Activated naive CD4-positive, alpha-beta T cell treated with anti-CD3 and anti-CD28 coated beads, Interleukin-2, amount 50 U/mL, for 72 hours (primary cell): Measurements from ENCODE around the gene VWCE. TPM values are rescaled to one million over a fixed set of nuclear protein-coding genes. Genes with fewer than 3 reads are reported as not detected.
A peak's percentile ranks its signal among the peaks of the same experiment; 100 is the strongest.

Experiments used
- ATAC-seq, 2 donors: fragments of 150-1000 bp; cut with Tn5 transposase; 2 replicates each; pipeline ENCODE4 v1.10.0; 2021; ENCODE audit warnings: mild to moderate bottlenecking in 2 of 2, moderate library complexity in 2 of 2
- DNase-seq, 2 donors: peaks; one replicate each; pipeline ENCODE4 v3.0.0; 2021 to 2022; ENCODE audit warnings: low spot score in 2 of 2
- H3K27ac Mint-ChIP-seq, 2 donors: one replicate each; pipeline ENCODE4 v1.8.0; 2022; ENCODE audit warnings: mild to moderate bottlenecking in 2 of 2, mixed read lengths in 2 of 2
- H3K36me3 Mint-ChIP-seq, 2 donors: one replicate each; pipeline ENCODE4 v1.8.0; 2022; ENCODE audit warnings: mixed read lengths in 2 of 2
- H3K9me3 Mint-ChIP-seq, 2 donors: one replicate each; pipeline ENCODE4 v1.8.0; 2022; ENCODE audit warnings: mixed read lengths in 2 of 2
- total RNA-seq, 2 donors: library from RNA; stranded (reverse); gene quantifications; one replicate each; pipeline ENCODE4 v1.2.3, GENCODE V29; 2022

The VWCE gene
- 10 to 100 TPM in 1 of 2 donors, 1 to 10 TPM in 1; 5.4 to 19.6 TPM for total RNA-seq

- ATAC-seq: peak; percentile 76 to 87
- DNase-seq: peak; percentile 71 to 80
- no peaks in the 10 kb centered on the region for H3K9me3 Mint-ChIP-seq
- peak within 1 kb of the TSS in 1 of 2 donors; percentile 86 for H3K27ac Mint-ChIP-seq
- H3K36me3 Mint-ChIP-seq: peaks cover 11 to 18% of the 10 kb centered on the region in 2 donors
Measured at GRCh38 chr11:61294717-61295595, at the start of gene VWCE. VWCE (minus strand) TSS chr11:61295316; CDS start chr11:61295037, 279 bp downstream.

GRCh38 chr11:61343792-61344745 lies 49.0 kb upstream of the VWCE start:
- Mint-ChIP-seq H3K27ac (no peak overlapping the region), H3K36me3 (no peaks in the 10 kb centered on the region), H3K9me3 (no peaks in the 10 kb centered on the region)
- ATAC-seq (no peak), DNase-seq (no peak)

GRCh38 chr11:61342207-61342803 lies 47.2 kb upstream of the VWCE start:
- H3K27ac Mint-ChIP-seq: peak overlapping the region in 1 of 2 donors; percentile 92
- peaks cover 0 to 5% of the 10 kb centered on the region in 2 donors for H3K36me3 Mint-ChIP-seq
- H3K9me3 Mint-ChIP-seq: no peaks in the 10 kb centered on the region
- DNase-seq (no peak), ATAC-seq (no peak)

GRCh38 chr11:61341706-61342105 lies 46.6 kb upstream of the VWCE start:
- Mint-ChIP-seq H3K36me3 (peaks cover 0 to 5% of the 10 kb centered on the region in 2 donors), H3K27ac (peak overlapping the region in 1 of 2 donors; percentile 92), H3K9me3 (no peaks in the 10 kb centered on the region)
- DNase-seq (no peak), ATAC-seq (no peak)

GRCh38 chr11:61340979-61341378 lies 45.9 kb upstream of the VWCE start:
- no peaks in the 10 kb centered on the region for H3K9me3 Mint-ChIP-seq
- peak overlapping the region in 1 of 2 donors; percentile 45 for H3K27ac Mint-ChIP-seq
- no peak for ATAC-seq
- no peak for DNase-seq
- peaks cover 0 to 5% of the 10 kb centered on the region in 2 donors for H3K36me3 Mint-ChIP-seq

- Mint-ChIP-seq H3K9me3 (no peaks in the 10 kb centered on the region), H3K36me3 (peaks cover 0 to 5% of the 10 kb centered on the region in 2 donors), H3K27ac (no peak overlapping the region)
- no peak for DNase-seq
- no peak for ATAC-seq
Measured at GRCh38 chr11:61339490-61339878, 44.4 kb upstream of the VWCE start.

- H3K27ac Mint-ChIP-seq: no peak overlapping the region
- no peaks in the 10 kb centered on the region for H3K9me3 Mint-ChIP-seq
- DNase-seq (no peak), ATAC-seq (no peak)
- peaks cover 0 to 5% of the 10 kb centered on the region in 2 donors for H3K36me3 Mint-ChIP-seq
Measured at GRCh38 chr11:61338783-61339489, 43.8 kb upstream of the VWCE start.

GRCh38 chr11:61337706-61338470 lies 42.8 kb upstream of the VWCE start:
- DNase-seq: no peak
- Mint-ChIP-seq H3K9me3 (no peaks in the 10 kb centered on the region), H3K27ac (peak overlapping the region in 1 of 2 donors; percentile 33), H3K36me3 (peaks cover 7 to 8% of the 10 kb centered on the region in 2 donors)
- no peak for ATAC-seq

- peak; percentile 64 to 67 for ATAC-seq
- Mint-ChIP-seq H3K27ac (peak overlapping the region; percentile 74 to 83), H3K36me3 (peaks cover 22 to 23% of the 10 kb centered on the region in 2 donors), H3K9me3 (no peaks in the 10 kb centered on the region)
- peak; percentile 86 to 89 for DNase-seq
Measured at GRCh38 chr11:61336171-61336935, 41.2 kb upstream of the VWCE start.

GRCh38 chr11:61335355-61335710 lies 40.2 kb upstream of the VWCE start:
- Mint-ChIP-seq H3K36me3 (peaks cover 28 to 33% of the 10 kb centered on the region in 2 donors), H3K9me3 (no peaks in the 10 kb centered on the region), H3K27ac (peak overlapping the region in 1 of 2 donors; percentile 83)
- ATAC-seq (no peak), DNase-seq (no peak)

- Mint-ChIP-seq H3K36me3 (peaks cover 28 to 39% of the 10 kb centered on the region in 2 donors), H3K27ac (peak overlapping the region; percentile 96 to 99), H3K9me3 (no peaks in the 10 kb centered on the region)
- no peak for ATAC-seq
- DNase-seq: no peak
Measured at GRCh38 chr11:61334434-61335354, 39.6 kb upstream of the VWCE start.

GRCh38 chr11:61333550-61334433 lies 38.7 kb upstream of the VWCE start:
- DNase-seq: peak in 1 of 2 donors; percentile 18
- no peaks in the 10 kb centered on the region for H3K9me3 Mint-ChIP-seq

More at GRCh38 chr11:61333550-61334433, 38.7 kb upstream of the VWCE start:
- Mint-ChIP-seq H3K36me3 (peaks cover 34 to 47% of the 10 kb centered on the region in 2 donors), H3K27ac (peak overlapping the region; percentile 96 to 99)
- no peak for ATAC-seq
